Lung (tissue), 12 donors: ENCODE results near the gene MYLIP. TPM values are rescaled to one million over a fixed set of nuclear protein-coding genes. Genes with fewer than 3 reads are reported as not detected.

ENCODE experiments used
- ATAC-seq: fragments of 200-7000 bp; cut with Tn5 transposase; one replicate; pipeline ENCODE4 v1.9.1; 2020; ENCODE audit warnings: moderate number of reproducible peaks; ENCODE audit not compliant: insufficient read depth, low FRiP score
- DNase-seq, 3 donors: peaks; one replicate each; pipeline ENCODE4 v3.0.0-alpha.2; 2013 to 2017
- H3K27ac ChIP-seq, 2 donors: one replicate each; pipeline ENCODE4 v1.5.1; 2013; ENCODE audit warnings: mild to moderate bottlenecking in 2 of 2, moderate library complexity in 2 of 2, control low read depth in 1 of 2, inconsistent platforms in 1 of 2, low read depth in 1 of 2, low read length in 1 of 2
- H3K27me3 ChIP-seq, 3 donors: one replicate each; pipeline ENCODE4 v1.5.1; 2013; ENCODE audit warnings: low read length in 2 of 3; ENCODE audit not compliant: control insufficient read depth in 3 of 3, insufficient read depth in 3 of 3
- H3K36me3 ChIP-seq, 4 donors: one replicate each; pipeline ENCODE4 v1.5.1; 2013; ENCODE audit warnings: low read length in 4 of 4, mild to moderate bottlenecking in 1 of 4, moderate library complexity in 1 of 4; ENCODE audit not compliant: control insufficient read depth in 4 of 4, insufficient read depth in 4 of 4
- H3K4me1 ChIP-seq, 5 donors: one replicate each; pipeline ENCODE4 v1.5.1; 2013; ENCODE audit warnings: low read length in 5 of 5, mild to moderate bottlenecking in 2 of 5, moderate library complexity in 1 of 5; ENCODE audit not compliant: control insufficient read depth in 5 of 5, insufficient read depth in 5 of 5
- H3K4me3 ChIP-seq: one replicate; pipeline ENCODE4 v1.5.1; 2013; ENCODE audit warnings: mild to moderate bottlenecking, control low read depth, moderate library complexity
- H3K9ac ChIP-seq, 2 donors: one replicate each; pipeline ENCODE4 v1.5.1; 2013; ENCODE audit warnings: low read length in 2 of 2, control low read depth in 1 of 2; ENCODE audit not compliant: insufficient read depth in 1 of 2
- H3K9me3 ChIP-seq, 4 donors: one replicate each; pipeline ENCODE4 v1.5.1; 2013; ENCODE audit warnings: low read length in 3 of 4, mild to moderate bottlenecking in 1 of 4, moderate library complexity in 1 of 4; ENCODE audit not compliant: control insufficient read depth in 4 of 4, insufficient read depth in 3 of 4
- WGBS, 2 donors: extraction: QIAGEN DNeasy Blood & Tissue Kit; methylation state at CpG; one replicate each; pipeline ENCODE4 v1.1.7; 2013; 5-methylcytosine and 5-hydroxymethylcytosine counted together
- polyA plus RNA-seq, 2 donors: library from polyadenylated mRNA; stranded (reverse); fragments of 200-250 nt; gene quantifications; one replicate each; pipeline ENCODE4 v1.2.1, GENCODE V29; 2013
- total RNA-seq, 2 donors: library from RNA; depleted of rRNA in 1 of 2; stranded (reverse); fragments of >200 nt in 1 of 2; gene quantifications; one replicate each; pipeline ENCODE4 v1.2.1, GENCODE V29; 2014 to 2021
- TF ChIP-seq, protein P1 (sequence below): IDR thresholded peaks from 2 replicates; pipeline ENCODE4 v1.5.1; 2012; ENCODE audit warnings: mild to moderate bottlenecking; ENCODE audit errors: control extremely low read depth, extremely low read depth
- donor health status: control.
- donor health status: control.
- donor health status: Bipolar disorder and iron deficiency.
- donor health status: healthy.
- donor health status: DM: yes; HTN: yes; CAD: no.

Gene MYLIP
- total and polyA plus RNA-seq, 4 donors = 16.7 to 118 (median 26.1) TPM

DNA sequence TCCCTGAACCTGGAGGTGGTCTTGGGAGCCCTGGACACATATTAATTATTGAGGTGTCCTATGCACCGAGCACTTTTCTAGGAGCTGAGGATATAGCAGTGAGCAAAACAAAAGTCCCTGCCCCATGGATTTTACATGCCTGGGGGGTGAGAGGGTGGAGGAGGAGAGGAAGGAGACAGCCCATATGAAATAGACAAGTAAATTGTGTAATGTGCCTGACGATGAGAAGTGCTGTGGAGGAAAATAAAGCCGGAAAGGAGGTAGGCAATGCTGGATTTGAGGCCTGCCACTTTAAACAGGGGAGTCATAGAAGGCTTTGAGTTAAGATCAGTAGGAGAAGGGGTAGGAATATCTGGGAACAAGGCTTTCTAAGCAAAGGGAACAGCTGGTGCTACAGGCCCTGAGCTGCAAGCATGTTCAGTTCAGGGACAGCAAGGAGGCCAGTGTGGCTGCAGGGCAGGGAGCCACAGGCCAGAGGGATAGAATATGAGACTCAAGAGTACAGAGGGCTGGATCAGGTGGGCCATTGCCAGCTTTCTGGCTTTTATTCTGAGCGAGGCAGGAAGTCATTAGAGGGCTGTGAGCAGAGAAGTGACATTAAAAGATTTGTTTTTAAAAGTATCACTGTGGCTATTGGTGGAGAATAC, 19.1 kb upstream of the MYLIP start:
- WGBS, 2 donors = 31 to 42% methylated on average over 4 of the region's 4 CpGs
- Histone ChIP-seq H3K27me3 (no peaks in the 10 kb centered on the region), H3K9me3 (no peaks in the 10 kb centered on the region), H3K4me1 (peaks cover 2 to 20% (median 6%) of the 10 kb centered on the region in 5 donors), H3K4me3 (no peak overlapping the region), H3K9ac (no peak overlapping the region), H3K27ac (peak overlapping the region in 1 of 2 donors; percentile 1), H3K36me3 (no peaks in the 10 kb centered on the region)
- peak in 2 of 3 donors; percentile 34 to 43 for DNase-seq
- ATAC-seq = no peak
- TF ChIP-seq, protein P1, sequence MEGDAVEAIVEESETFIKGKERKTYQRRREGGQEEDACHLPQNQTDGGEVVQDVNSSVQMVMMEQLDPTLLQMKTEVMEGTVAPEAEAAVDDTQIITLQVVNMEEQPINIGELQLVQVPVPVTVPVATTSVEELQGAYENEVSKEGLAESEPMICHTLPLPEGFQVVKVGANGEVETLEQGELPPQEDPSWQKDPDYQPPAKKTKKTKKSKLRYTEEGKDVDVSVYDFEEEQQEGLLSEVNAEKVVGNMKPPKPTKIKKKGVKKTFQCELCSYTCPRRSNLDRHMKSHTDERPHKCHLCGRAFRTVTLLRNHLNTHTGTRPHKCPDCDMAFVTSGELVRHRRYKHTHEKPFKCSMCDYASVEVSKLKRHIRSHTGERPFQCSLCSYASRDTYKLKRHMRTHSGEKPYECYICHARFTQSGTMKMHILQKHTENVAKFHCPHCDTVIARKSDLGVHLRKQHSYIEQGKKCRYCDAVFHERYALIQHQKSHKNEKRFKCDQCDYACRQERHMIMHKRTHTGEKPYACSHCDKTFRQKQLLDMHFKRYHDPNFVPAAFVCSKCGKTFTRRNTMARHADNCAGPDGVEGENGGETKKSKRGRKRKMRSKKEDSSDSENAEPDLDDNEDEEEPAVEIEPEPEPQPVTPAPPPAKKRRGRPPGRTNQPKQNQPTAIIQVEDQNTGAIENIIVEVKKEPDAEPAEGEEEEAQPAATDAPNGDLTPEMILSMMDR = no peak

DNA sequence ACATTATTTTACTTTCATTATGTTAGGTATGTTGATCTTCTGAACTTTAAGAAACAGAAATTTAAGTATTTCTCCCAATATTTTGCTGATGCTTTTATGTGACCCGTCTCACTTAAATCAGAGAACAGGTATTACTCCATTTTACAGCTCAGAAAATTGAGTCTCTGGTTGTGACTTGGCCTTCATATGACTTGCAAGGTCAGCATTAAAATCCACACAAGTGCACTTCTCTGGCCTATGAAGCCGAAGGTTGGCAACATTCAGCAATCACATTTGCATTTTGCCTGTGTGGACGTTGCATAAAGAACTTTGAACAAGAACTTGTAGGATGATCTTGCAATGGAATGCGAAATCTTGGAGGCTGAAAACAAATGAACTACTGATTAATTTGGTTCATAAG, 10.1 kb upstream of the MYLIP start:
- ATAC-seq (no peak), DNase-seq (no peak)
- Histone ChIP-seq H3K27me3 (no peaks in the 10 kb centered on the region), H3K4me1 (no peaks in the 10 kb centered on the region), H3K9me3 (no peaks in the 10 kb centered on the region), H3K27ac (no peak overlapping the region), H3K36me3 (no peaks in the 10 kb centered on the region), H3K4me3 (no peak overlapping the region), H3K9ac (no peak overlapping the region)
- TF ChIP-seq, protein P1 = no peak
- WGBS, 2 donors = 91 to 92% methylated on average over 4 of the region's 4 CpGs

DNA sequence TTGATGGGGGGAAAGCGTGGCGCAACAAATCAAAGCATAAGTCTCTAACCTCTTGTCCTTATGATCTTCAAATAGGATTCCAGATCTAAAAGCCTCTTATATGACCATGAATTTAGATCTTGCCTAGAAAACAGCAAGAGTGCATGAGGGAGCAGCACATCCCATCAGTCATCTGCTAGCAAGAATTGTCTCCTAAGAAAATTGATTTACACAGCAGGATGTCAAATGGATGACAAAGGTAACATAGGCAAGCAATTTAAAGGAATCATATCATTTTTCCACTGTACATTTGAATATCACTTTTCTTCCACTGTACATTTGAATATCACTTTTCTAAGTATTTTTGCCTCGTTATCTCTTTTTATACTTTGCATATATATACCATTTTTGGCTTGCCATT, 7.5 kb upstream of the MYLIP start:
- no peak overlapping the region for H3K27ac ChIP-seq
- WGBS, 2 donors = 94 to 97% methylated on average over 3 of the region's 3 CpGs
- no peak overlapping the region for H3K9ac ChIP-seq
- ATAC-seq (no peak), DNase-seq (no peak)
- H3K4me3 ChIP-seq = no peak overlapping the region
- no peaks in the 10 kb centered on the region for H3K9me3 ChIP-seq
- TF ChIP-seq, protein P1 = no peak
- H3K36me3 ChIP-seq = no peaks in the 10 kb centered on the region
- H3K27me3 ChIP-seq = no peaks in the 10 kb centered on the region
- peaks cover 0 to 9% (median 3%) of the 10 kb centered on the region in 5 donors for H3K4me1 ChIP-seq

DNA sequence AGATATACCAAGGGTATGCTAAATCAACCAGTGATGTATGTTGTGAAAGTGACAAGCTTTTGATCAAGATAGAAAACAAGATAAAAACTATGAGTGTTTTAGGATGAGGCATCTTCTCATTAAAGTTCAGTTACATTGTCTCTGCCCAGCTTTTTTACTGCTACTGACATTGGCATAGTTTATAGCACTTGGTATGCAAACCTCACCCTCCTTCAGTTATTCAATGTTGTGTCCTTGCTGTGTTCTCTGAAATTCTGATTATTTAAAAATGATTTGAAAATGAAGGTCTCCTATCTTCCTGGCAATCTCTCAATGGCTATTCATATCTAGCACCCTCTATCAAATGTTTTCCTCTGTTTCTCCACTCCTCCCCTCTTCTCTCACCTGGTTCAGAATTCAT, 6.7 kb upstream of the MYLIP start:
- Histone ChIP-seq H3K9ac (no peak overlapping the region), H3K4me3 (no peak overlapping the region)
- ATAC-seq = no peak

More for the DNA sequence above, 6.7 kb upstream of the MYLIP start:
- Histone ChIP-seq H3K36me3 (no peaks in the 10 kb centered on the region), H3K9me3 (no peaks in the 10 kb centered on the region), H3K27me3 (no peaks in the 10 kb centered on the region), H3K27ac (no peak overlapping the region), H3K4me1 (peaks cover 0 to 9% (median 3%) of the 10 kb centered on the region in 5 donors)
- no peak for DNase-seq
- TF ChIP-seq, protein P1 = no peak
